DMS153 treated with DMSO at 0.1 percent for 48 hours (cell line): ENCODE measurements around the gene GNAS-AS1.
"Not testable (repeated sequence)": the region's sequence is repeated elsewhere in the genome, so short reads cannot be mapped to it uniquely, and the experiment has no call there.

ENCODE experiments used
- DNase-seq: peaks from one replicate; lab custom pipeline; 2025; ENCODE audit not compliant: unreplicated experiment; lab: John Stamatoyannopoulos, UW

GNAS-AS1 gene

GRCh38 chr20:58837717-58838116 lies 13.0 kb downstream of the GNAS-AS1 start:
- no peak for DNase-seq

GRCh38 chr20:58836616-58837204 lies 14.0 kb downstream of the GNAS-AS1 start:
- DNase-seq = no peak

- DNase-seq = no peak
These were observed 15.5 kb downstream of the GNAS-AS1 start for GRCh38 chr20:58835231-58835630.

- DNase-seq = no peak
These were observed 16.8 kb downstream of the GNAS-AS1 start for GRCh38 chr20:58833921-58834320.

- DNase-seq = no peak
These were observed 18.2 kb downstream of the GNAS-AS1 start for GRCh38 chr20:58832457-58832856.

- DNase-seq = no peak
These were observed 21.2 kb downstream of the GNAS-AS1 start for GRCh38 chr20:58829531-58829941.

- DNase-seq = not testable (repeated sequence)
These were observed 21.9 kb downstream of the GNAS-AS1 start for GRCh38 chr20:58828804-58829203.

- DNase-seq = no peak
These were observed 22.6 kb downstream of the GNAS-AS1 start for GRCh38 chr20:58828136-58828535.

- DNase-seq = no peak
These were observed 24.4 kb downstream of the GNAS-AS1 start for GRCh38 chr20:58826271-58826670.

- no peak for DNase-seq
These were observed 25.3 kb downstream of the GNAS-AS1 start for GRCh38 chr20:58825450-58825849.

- DNase-seq = no peak
These were observed 25.9 kb downstream of the GNAS-AS1 start for GRCh38 chr20:58824843-58825242.

- no peak for DNase-seq
These were observed 27.7 kb downstream of the GNAS-AS1 start for GRCh38 chr20:58822748-58823730.

GRCh38 chr20:58822149-58822548 lies 28.6 kb downstream of the GNAS-AS1 start:
- DNase-seq = no peak

GRCh38 chr20:58820515-58820914 lies 30.2 kb downstream of the GNAS-AS1 start:
- not testable (repeated sequence) for DNase-seq

GRCh38 chr20:58819921-58820320 lies 30.8 kb downstream of the GNAS-AS1 start:
- no peak for DNase-seq

- no peak for DNase-seq
These were observed 32.0 kb downstream of the GNAS-AS1 start for GRCh38 chr20:58818586-58819285.

GRCh38 chr20:58817748-58818147 lies 33.0 kb downstream of the GNAS-AS1 start:
- no peak for DNase-seq

GRCh38 chr20:58816957-58817651 lies 33.6 kb downstream of the GNAS-AS1 start:
- DNase-seq = no peak

GRCh38 chr20:58816051-58816450 lies 34.7 kb downstream of the GNAS-AS1 start:
- no peak for DNase-seq

GRCh38 chr20:58815448-58815847 lies 35.3 kb downstream of the GNAS-AS1 start:
- no peak for DNase-seq

- no peak for DNase-seq
These were observed 37.3 kb downstream of the GNAS-AS1 start for GRCh38 chr20:58813369-58813768.
